ENCODE data around the gene S100A5.

The S100A5 gene, protein sequence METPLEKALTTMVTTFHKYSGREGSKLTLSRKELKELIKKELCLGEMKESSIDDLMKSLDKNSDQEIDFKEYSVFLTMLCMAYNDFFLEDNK

GRCh38 chr1:153540394-153541361 is at the start of gene S100A5:
Gene S100A5 (minus strand): TSS chr1:153540934. CDS start chr1:153540191, 743 bp downstream.
- TF ChIP-seq, protein P1, sequence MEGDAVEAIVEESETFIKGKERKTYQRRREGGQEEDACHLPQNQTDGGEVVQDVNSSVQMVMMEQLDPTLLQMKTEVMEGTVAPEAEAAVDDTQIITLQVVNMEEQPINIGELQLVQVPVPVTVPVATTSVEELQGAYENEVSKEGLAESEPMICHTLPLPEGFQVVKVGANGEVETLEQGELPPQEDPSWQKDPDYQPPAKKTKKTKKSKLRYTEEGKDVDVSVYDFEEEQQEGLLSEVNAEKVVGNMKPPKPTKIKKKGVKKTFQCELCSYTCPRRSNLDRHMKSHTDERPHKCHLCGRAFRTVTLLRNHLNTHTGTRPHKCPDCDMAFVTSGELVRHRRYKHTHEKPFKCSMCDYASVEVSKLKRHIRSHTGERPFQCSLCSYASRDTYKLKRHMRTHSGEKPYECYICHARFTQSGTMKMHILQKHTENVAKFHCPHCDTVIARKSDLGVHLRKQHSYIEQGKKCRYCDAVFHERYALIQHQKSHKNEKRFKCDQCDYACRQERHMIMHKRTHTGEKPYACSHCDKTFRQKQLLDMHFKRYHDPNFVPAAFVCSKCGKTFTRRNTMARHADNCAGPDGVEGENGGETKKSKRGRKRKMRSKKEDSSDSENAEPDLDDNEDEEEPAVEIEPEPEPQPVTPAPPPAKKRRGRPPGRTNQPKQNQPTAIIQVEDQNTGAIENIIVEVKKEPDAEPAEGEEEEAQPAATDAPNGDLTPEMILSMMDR (IDR thresholded peaks at IDR 0.05) = no peak

GRCh38 chr1:153588482-153588881 is 47.7 kb upstream of the S100A5 start:
- TF ChIP-seq, protein P1 (IDR thresholded peaks at IDR 0.05) = no peak

- TF ChIP-seq, protein P1 (IDR thresholded peaks at IDR 0.05) = no peak
Observed at GRCh38 chr1:153587314-153587713, 46.6 kb upstream of the S100A5 start.

- TF ChIP-seq, protein P1 (IDR thresholded peaks at IDR 0.05) = no peak
Observed at GRCh38 chr1:153586347-153586746, 45.6 kb upstream of the S100A5 start.

DNA sequence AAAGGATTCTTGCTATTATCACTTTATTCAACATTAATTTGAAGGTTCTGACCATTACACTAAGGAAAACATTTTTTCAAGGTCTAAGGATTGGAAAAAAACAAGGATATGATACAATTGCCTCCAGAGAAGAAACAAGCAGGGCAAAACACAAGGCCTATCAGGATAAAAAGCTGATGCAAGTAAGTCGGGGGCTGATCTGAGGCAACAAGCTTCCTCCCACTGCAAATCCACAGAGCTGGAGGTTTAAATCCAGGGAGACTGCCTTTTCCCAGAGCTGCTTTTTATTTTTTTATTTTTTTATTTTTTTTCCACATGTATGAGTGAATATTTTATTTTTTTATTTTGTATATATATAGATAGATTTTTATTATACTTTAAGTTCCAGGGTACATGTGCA is 44.3 kb upstream of the S100A5 start:
- TF ChIP-seq, protein P1 (IDR thresholded peaks at IDR 0.05) = no peak

DNA sequence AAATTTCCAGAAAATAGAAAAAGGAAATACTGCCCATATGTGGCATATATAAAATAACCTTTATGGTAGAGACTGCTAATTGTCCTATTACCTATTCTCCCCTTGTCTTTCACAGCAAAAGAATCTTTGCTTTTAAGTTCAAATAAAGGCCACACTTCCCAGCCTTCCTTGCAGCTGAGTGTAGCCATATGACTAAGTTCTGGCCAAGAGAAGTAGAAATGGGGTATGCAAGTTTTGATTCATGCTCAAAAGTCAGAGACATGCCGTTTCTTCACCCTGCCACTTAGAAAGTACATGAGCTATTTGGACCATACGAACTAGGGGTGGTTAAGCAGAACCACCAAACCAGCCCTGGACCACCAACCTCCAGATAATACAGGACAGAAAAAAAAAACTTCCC is 43.2 kb upstream of the S100A5 start:
- TF ChIP-seq, protein P1 (IDR thresholded peaks at IDR 0.05) = no peak

GRCh38 chr1:153578936-153579335 is 38.2 kb upstream of the S100A5 start:
- TF ChIP-seq, protein P1 (IDR thresholded peaks at IDR 0.05) = no peak

All from LNCAP (cell line).